Measurements from ENCODE around the gene STRIP1.
A peak's percentile ranks its signal among the peaks of the same experiment; 100 is the strongest.

Gene STRIP1, protein sequence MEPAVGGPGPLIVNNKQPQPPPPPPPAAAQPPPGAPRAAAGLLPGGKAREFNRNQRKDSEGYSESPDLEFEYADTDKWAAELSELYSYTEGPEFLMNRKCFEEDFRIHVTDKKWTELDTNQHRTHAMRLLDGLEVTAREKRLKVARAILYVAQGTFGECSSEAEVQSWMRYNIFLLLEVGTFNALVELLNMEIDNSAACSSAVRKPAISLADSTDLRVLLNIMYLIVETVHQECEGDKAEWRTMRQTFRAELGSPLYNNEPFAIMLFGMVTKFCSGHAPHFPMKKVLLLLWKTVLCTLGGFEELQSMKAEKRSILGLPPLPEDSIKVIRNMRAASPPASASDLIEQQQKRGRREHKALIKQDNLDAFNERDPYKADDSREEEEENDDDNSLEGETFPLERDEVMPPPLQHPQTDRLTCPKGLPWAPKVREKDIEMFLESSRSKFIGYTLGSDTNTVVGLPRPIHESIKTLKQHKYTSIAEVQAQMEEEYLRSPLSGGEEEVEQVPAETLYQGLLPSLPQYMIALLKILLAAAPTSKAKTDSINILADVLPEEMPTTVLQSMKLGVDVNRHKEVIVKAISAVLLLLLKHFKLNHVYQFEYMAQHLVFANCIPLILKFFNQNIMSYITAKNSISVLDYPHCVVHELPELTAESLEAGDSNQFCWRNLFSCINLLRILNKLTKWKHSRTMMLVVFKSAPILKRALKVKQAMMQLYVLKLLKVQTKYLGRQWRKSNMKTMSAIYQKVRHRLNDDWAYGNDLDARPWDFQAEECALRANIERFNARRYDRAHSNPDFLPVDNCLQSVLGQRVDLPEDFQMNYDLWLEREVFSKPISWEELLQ

DNA sequence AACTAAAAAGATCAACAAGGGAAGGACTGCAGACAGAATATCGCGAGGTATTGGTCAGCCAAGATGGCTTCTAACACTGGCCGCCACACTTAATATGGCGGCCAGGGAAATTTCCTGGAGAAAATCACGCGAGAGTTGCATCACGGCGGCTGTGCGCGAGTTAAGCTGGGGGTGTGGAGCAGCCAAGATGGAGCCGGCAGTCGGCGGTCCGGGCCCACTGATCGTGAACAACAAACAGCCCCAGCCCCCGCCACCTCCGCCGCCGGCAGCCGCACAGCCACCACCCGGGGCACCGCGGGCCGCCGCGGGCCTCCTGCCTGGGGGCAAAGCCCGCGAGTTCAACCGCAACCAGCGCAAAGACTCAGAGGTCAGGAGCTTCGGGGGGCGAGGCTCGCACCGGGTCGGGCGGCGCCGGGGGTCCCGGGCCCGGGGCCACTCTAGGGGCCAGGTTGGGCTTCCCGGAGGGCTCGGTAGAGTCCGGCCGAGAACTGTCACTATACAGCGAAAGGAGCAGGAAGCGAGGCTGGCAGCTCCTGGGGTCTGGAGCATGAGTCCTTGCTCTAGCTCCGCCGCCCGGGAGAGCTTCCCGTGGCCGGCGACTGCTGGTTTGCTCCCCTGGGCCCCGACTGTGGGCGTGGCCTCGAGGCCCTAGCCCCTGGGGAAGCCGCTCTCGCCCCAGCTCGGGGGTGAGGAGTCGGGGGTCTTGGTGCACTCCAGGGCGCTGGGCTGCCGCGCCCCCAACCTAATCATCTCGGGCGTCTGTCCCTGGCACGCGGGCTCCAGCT is at the start of gene STRIP1:
Gene STRIP1 (plus strand): TSS at position 174 of the 785 bp plus-strand sequence. CDS start 14 bp downstream, at position 188.
- peak within 1 kb of the TSS; percentile 84 for H3K27ac Mint-ChIP-seq
- peaks cover 43% of the 10 kb centered on the region for H3K4me1 Mint-ChIP-seq (ENCODE audit: low read depth)
- peak within 1 kb of the TSS; percentile 91 for H3K4me3 Mint-ChIP-seq
- peaks cover 15% of the 10 kb centered on the region for H3K36me3 Mint-ChIP-seq (ENCODE audit: low read depth)
- no peaks in the 10 kb centered on the region for H3K9me3 Mint-ChIP-seq
- H3K27me3 Mint-ChIP-seq (ENCODE audit: low read depth) = no peaks in the 10 kb centered on the region

DNA sequence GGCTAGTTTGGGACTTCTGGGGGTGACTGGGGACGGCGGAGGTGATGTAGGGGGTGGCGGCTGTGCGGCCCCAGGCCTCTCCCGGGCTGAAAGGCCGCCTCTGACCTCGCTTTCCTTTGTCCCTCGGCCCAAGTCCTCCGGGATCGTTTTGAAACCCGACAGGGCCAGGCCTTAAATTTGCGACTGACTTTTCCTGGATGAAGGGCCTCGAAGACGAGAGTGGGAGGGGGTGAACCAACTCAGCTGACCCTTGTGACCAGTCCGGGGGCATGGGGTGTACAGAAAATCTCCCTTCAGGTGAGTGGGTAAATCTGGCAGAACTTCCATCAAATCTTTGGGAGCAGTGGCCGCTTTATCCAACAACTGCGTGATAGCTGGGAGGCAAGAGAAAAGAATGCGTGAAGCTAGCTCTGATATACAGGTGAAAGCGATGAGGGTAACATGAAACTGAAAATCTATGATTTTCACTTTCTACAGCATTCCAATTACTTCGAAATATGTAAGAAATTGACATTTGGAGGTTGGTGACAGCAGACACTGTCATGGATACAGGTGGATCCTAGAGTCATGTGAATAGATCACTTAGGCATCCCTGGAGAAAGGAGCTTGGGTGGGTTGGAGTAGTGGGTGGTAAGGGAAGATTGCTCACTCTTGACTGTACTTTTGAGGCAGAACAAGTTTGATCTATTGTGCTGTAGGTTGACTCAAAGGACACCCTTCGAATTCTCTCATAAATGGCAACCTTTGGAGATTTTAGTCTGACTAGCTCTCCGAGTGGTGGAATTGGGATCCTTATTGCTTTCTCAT is 49.0 kb upstream of the STRIP1 start:
- Mint-ChIP-seq H3K4me3 (peak overlapping the region; percentile 97), H3K36me3 (ENCODE audit: low read depth) (peaks cover 13% of the 10 kb centered on the region), H3K27ac (peak overlapping the region; percentile 93), H3K9me3 (no peaks in the 10 kb centered on the region), H3K27me3 (ENCODE audit: low read depth) (no peaks in the 10 kb centered on the region), H3K4me1 (ENCODE audit: low read depth) (peaks cover 43% of the 10 kb centered on the region)

DNA sequence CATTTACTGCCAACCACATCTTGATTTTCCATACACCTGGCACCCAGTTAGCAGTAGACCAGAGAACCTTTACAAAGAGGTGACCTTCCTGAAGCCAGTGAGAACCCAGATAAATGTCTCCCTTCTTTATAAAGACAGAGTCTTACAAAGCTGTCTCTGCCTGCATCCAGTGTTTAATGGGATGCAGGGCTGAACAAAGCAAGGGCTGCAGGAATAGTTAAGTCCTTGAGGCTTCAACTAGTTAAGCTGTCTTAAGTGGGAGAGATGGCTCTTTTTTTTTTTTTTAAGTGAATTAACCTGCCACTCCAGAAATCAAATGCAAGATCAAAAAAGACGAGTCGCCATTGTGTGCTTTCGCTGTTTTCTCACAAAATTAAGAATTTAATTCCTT is 48.4 kb upstream of the STRIP1 start:
- Mint-ChIP-seq H3K27ac (no peak overlapping the region), H3K4me1 (ENCODE audit: low read depth) (peaks cover 44% of the 10 kb centered on the region), H3K36me3 (ENCODE audit: low read depth) (peaks cover 13% of the 10 kb centered on the region), H3K4me3 (peak overlapping the region; percentile 97), H3K9me3 (no peaks in the 10 kb centered on the region), H3K27me3 (ENCODE audit: low read depth) (no peaks in the 10 kb centered on the region)

DNA sequence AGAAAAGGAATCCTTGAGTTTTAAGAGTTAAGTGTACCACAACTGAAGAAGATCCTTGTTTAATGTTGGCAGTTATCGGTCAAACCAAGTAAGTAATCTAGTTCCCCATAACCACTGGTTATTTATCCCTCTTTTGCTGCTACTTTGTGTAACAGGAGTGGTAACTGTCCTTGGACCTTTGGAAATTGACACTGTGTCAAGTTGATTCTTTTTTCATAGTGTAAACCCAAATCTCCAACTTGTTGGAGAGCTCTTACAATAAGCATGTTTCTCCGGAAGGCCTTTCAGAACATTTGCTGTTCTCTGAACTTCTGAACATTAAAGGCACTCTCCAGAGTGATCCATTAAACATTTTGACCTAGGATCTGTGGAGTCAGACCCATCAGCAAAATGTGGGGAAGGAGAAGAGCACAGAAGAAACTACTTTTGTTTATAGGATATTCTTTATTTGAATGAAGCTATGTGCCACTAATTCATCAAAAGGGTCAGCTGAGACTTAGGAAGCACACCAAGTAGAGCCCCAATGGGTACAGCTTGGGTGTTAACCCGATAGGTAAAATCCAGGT is 46.0 kb upstream of the STRIP1 start:
- Mint-ChIP-seq H3K27ac (no peak overlapping the region), H3K27me3 (ENCODE audit: low read depth) (no peaks in the 10 kb centered on the region), H3K4me3 (no peak overlapping the region), H3K36me3 (ENCODE audit: low read depth) (peaks cover 13% of the 10 kb centered on the region), H3K4me1 (ENCODE audit: low read depth) (peaks cover 43% of the 10 kb centered on the region), H3K9me3 (no peaks in the 10 kb centered on the region)

DNA sequence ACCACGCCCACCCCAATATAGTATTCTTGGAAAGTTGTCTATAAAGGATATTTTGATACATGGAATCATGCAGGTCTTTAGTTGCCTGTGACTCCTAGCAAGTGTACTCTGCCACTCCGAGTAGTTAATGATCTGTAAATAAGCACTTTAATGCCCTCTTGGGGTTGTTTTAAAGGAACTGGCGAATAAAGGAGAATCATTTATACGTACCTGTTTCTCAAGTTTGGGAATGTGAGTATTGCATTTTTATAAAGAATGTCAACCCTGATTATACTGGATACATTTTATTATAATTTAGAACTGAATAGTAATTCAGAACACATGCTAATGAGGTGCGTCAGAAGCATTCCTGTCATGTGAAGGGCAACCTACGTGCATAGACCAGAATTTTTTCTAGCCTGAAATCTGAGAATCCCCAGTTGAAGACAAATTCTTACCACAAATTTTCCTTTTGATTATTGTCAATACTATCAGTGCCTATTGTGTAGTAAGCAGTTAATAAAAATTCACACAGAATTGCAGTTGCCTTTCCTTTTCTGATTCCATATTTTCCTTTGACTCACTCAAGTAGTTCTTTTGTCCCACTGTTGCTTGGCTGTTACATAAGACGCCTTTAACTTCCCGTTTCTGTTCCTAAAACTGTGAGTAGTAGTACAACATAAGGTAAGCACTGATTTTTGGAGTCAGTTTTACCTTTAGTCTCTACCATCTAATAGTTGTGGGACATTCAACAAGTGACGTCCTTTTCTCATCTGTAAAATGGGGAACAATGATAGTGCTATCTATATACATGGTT is 44.7 kb upstream of the STRIP1 start:
- no peak overlapping the region for H3K4me3 Mint-ChIP-seq
- H3K9me3 Mint-ChIP-seq = no peaks in the 10 kb centered on the region
- H3K27me3 Mint-ChIP-seq (ENCODE audit: low read depth) = no peaks in the 10 kb centered on the region
- H3K36me3 Mint-ChIP-seq (ENCODE audit: low read depth) = peaks cover 11% of the 10 kb centered on the region
- H3K4me1 Mint-ChIP-seq (ENCODE audit: low read depth) = peaks cover 39% of the 10 kb centered on the region
- H3K27ac Mint-ChIP-seq = no peak overlapping the region

DNA sequence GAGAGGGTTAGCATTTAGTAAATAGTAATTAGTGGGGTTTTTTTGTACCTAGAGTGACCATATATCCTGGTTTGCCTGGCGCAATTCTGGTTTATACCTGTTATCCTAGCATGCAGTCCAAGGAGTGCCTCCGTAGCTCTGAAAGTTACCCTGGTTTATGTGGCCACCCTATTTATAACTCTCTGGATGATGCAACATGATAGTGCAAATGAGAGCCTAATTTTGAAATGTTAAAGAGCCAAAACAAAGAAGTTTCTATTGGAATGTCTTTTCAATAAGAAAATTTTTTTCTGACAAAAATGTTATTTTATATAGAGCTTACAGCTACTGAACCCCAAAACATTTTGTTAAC is 44.1 kb upstream of the STRIP1 start:
- no peak overlapping the region for H3K4me3 Mint-ChIP-seq
- H3K27me3 Mint-ChIP-seq (ENCODE audit: low read depth) = no peaks in the 10 kb centered on the region
- H3K27ac Mint-ChIP-seq = no peak overlapping the region
- H3K9me3 Mint-ChIP-seq = no peaks in the 10 kb centered on the region
- H3K4me1 Mint-ChIP-seq (ENCODE audit: low read depth) = peaks cover 38% of the 10 kb centered on the region
- H3K36me3 Mint-ChIP-seq (ENCODE audit: low read depth) = peaks cover 9% of the 10 kb centered on the region

DNA sequence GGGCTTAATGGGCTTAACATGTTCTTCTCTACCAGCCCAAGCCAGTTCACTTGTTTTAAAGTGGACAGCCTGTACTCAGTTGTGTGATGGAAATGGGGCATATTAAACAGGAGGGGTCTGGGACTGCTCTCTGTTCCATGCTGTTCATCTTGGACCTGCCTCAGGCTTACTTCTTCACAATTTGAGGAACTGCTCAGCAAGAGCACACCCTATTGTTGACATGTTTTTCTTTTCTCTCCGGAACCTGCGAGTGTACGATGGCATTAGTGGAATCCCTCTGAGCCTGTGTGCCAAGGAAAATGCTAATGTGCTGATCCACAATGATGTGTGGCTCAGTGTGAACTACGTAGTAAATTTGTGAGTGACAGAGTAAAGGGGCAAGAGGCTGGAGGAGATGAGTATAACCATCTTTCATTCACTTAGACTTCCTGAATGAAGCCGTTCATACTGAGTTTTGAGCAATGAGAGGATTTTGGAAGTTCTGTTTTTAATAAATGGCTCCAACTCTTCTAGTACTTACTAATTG is 43.0 kb upstream of the STRIP1 start:
- no peak overlapping the region for H3K4me3 Mint-ChIP-seq
- peaks cover 9% of the 10 kb centered on the region for H3K36me3 Mint-ChIP-seq (ENCODE audit: low read depth)
- H3K27ac Mint-ChIP-seq = no peak overlapping the region
- H3K4me1 Mint-ChIP-seq (ENCODE audit: low read depth) = peaks cover 27% of the 10 kb centered on the region
- no peaks in the 10 kb centered on the region for H3K27me3 Mint-ChIP-seq (ENCODE audit: low read depth)
- no peaks in the 10 kb centered on the region for H3K9me3 Mint-ChIP-seq

DNA sequence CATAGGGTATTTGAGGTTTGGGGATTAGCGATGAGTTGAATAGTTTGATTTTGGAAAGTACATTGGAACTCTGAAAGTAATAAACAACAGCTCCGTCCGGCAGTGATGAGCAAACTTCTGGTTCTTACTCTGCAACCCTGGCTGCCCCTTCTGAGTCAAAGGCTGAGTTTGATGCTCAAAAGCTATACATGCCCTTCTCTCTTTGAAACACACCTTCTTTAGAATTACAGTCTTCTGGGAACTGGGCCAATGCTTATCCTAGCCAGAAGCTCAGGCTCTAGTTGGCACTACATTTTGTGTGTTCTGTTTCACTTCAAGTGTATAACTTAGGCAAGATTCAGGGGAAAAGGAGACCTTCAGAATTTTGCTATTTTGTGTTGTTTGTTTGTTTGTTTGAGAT is 40.5 kb upstream of the STRIP1 start:
- H3K9me3 Mint-ChIP-seq = no peaks in the 10 kb centered on the region
- H3K36me3 Mint-ChIP-seq (ENCODE audit: low read depth) = peaks cover 4% of the 10 kb centered on the region
- peaks cover 10% of the 10 kb centered on the region for H3K4me1 Mint-ChIP-seq (ENCODE audit: low read depth)
- no peak overlapping the region for H3K4me3 Mint-ChIP-seq
- no peaks in the 10 kb centered on the region for H3K27me3 Mint-ChIP-seq (ENCODE audit: low read depth)
- H3K27ac Mint-ChIP-seq = no peak overlapping the region

DNA sequence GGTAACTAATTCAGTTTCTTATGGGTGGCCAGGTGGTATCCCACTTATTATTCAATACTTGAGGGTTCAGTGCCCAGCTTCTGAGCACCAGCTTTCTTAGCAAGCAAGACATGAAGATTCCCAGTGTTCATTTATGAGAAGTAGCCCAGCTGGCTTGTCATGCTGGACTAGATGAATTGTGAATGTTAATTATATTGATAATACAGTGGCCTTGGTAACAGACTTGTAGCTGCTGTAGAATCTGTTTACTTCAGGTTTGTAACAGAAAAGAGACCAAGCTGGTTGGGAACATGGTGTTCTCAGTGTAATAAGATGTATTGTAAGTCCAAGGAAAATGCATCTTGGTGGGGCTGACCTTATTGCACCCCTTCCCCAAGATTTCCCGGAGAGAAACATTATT is 39.8 kb upstream of the STRIP1 start:
- no peak overlapping the region for H3K4me3 Mint-ChIP-seq
- H3K27ac Mint-ChIP-seq = no peak overlapping the region
- no peaks in the 10 kb centered on the region for H3K9me3 Mint-ChIP-seq
- H3K36me3 Mint-ChIP-seq (ENCODE audit: low read depth) = peaks cover 4% of the 10 kb centered on the region
- peaks cover 10% of the 10 kb centered on the region for H3K4me1 Mint-ChIP-seq (ENCODE audit: low read depth)
- H3K27me3 Mint-ChIP-seq (ENCODE audit: low read depth) = no peaks in the 10 kb centered on the region

DNA sequence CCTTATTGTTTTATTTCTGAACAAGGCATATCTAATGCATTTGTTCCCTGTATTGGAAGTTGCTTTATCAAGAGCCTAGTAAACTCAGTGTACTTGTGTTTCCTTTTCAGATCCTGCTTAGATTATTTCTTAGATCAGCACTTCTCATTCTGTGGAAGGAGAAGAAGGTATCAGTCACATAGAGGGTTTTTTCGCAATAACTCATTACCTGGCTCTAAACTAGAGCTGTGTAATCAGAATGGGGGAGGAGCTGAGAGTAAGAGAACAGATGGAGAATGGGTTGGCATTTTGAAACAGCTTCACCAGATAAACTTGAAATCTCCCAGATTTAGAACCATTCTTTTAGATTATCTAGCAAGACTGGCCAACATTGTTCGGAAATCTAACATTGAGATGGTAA is 38.9 kb upstream of the STRIP1 start:
- Mint-ChIP-seq H3K36me3 (ENCODE audit: low read depth) (peaks cover 4% of the 10 kb centered on the region), H3K27ac (no peak overlapping the region), H3K4me1 (ENCODE audit: low read depth) (peaks cover 7% of the 10 kb centered on the region), H3K27me3 (ENCODE audit: low read depth) (no peaks in the 10 kb centered on the region), H3K4me3 (no peak overlapping the region), H3K9me3 (no peaks in the 10 kb centered on the region)

DNA sequence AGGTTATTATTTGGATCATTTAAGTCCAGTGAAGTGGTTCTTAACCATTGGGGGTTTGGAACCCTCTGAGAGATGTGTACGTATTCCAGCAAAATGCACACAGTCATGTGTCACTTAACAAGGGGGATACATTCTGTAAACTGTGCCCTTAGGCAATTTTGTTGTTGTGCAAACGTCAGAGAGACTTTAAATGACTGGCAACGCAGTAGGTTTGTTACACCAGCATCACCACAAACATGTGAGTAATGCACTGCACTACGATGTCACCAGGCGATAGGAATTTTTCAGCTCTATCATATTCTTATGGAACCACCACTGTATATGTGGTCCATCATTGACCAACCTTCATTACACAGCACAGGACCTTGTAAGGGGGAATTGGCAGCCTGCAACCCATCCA is 37.9 kb upstream of the STRIP1 start:
- H3K36me3 Mint-ChIP-seq (ENCODE audit: low read depth) = peaks cover 4% of the 10 kb centered on the region

DNA sequence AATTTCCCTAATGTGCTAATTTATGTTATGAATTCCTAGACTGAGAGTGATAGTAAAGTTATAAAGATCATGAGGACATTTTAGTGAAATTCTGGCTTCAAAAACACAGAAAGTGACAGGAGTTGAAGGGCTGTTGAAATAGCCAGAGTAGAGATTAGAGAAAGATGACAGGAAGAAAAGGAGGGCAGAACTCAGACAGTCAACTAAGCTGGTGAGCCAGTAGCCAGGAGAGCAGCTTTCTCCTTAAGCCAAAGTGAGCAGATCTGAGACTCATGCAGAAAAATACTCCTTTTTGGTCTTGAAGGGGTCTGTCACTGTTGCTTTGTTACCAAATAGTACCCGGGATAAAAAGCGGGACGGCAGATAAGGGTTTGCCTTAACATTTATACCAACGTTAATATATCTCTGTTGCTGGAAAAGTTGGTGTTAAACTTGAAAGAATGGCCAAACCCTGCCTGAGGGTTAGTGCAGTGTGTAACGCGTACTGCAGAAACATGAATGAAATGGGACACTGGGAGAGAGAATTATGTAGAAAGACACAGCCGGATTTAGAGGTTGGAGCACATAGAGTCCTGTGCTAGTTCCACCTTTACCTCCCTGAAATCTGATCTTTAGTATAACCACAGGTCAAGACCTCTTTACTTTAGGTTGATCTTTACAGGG is 37.1 kb upstream of the STRIP1 start:
- no peak overlapping the region for H3K4me3 Mint-ChIP-seq
- peaks cover 4% of the 10 kb centered on the region for H3K36me3 Mint-ChIP-seq (ENCODE audit: low read depth)
- H3K27ac Mint-ChIP-seq = no peak overlapping the region
- no peaks in the 10 kb centered on the region for H3K9me3 Mint-ChIP-seq
- H3K27me3 Mint-ChIP-seq (ENCODE audit: low read depth) = no peaks in the 10 kb centered on the region
- H3K4me1 Mint-ChIP-seq (ENCODE audit: low read depth) = no peaks in the 10 kb centered on the region

More for the DNA sequence above, 37.9 kb upstream of the STRIP1 start:
- Mint-ChIP-seq H3K27ac (no peak overlapping the region), H3K4me3 (no peak overlapping the region), H3K4me1 (ENCODE audit: low read depth) (peaks cover under 1% of the 10 kb centered on the region), H3K27me3 (ENCODE audit: low read depth) (no peaks in the 10 kb centered on the region), H3K9me3 (no peaks in the 10 kb centered on the region)
